Astrocyte (in vitro differentiated cells and primary cell): ENCODE data around the gene SPRY2. TPM values are rescaled to one million over a fixed set of nuclear protein-coding genes. Genes with fewer than 3 reads are reported as not detected.

Source experiments
- DNase-seq: peaks from one replicate; pipeline ENCODE4 v3.0.0-alpha.2; 2010; ENCODE audit warnings: low read depth
- FAIRE-seq: peaks from 2 replicates; lab custom pipeline; 2011; peaks lifted over from hg19 to GRCh38; lab: Jason Lieb, UNC
- H2AFZ ChIP-seq: 2 replicates; pipeline ENCODE4 v1.6.0; 2012; ENCODE audit warnings: low read depth, low read length, inconsistent platforms
- H3K27ac ChIP-seq: 2 replicates; pipeline ENCODE4 v1.5.1; 2011; ENCODE audit warnings: low read depth, low read length, inconsistent platforms
- H3K27me3 ChIP-seq: 2 replicates; pipeline ENCODE4 v1.6.0; 2011; ENCODE audit warnings: low read length, inconsistent platforms; ENCODE audit not compliant: insufficient read depth
- H3K36me3 ChIP-seq: 2 replicates; pipeline ENCODE4 v1.5.1; 2011; ENCODE audit warnings: low read length, inconsistent platforms; ENCODE audit not compliant: insufficient read depth
- H3K4me1 ChIP-seq: 2 replicates; pipeline ENCODE4 v1.5.1; 2011; ENCODE audit warnings: low read length, inconsistent platforms; ENCODE audit not compliant: insufficient read depth
- H3K4me2 ChIP-seq: 2 replicates; pipeline ENCODE4 v1.6.0; 2012; ENCODE audit warnings: low read length, inconsistent platforms
- H3K4me3 ChIP-seq: 2 replicates; pipeline ENCODE4 v1.5.1; 2011; ENCODE audit warnings: low read depth, mild to moderate bottlenecking, low read length, inconsistent platforms; ENCODE audit not compliant: insufficient read depth
- H3K79me2 ChIP-seq: 2 replicates; pipeline ENCODE4 v1.6.0; 2012; ENCODE audit warnings: mild to moderate bottlenecking, low read length, inconsistent platforms; ENCODE audit not compliant: insufficient read depth
- H3K9ac ChIP-seq: 2 replicates; pipeline ENCODE4 v1.6.0; 2012; ENCODE audit warnings: mild to moderate bottlenecking, low read length, inconsistent platforms
- H3K9me3 ChIP-seq: 2 replicates; pipeline ENCODE4 v1.5.1; 2012; ENCODE audit warnings: low read depth, mild to moderate bottlenecking, low read length, inconsistent platforms; ENCODE audit not compliant: insufficient read depth
- H4K20me1 ChIP-seq: 2 replicates; pipeline ENCODE4 v1.6.0; 2012; ENCODE audit warnings: low read length, inconsistent platforms; ENCODE audit not compliant: insufficient read depth
- H3K27ac Mint-ChIP-seq: one replicate; pipeline ENCODE4 v1.8.0; 2021; ENCODE audit warnings: mild to moderate bottlenecking, mixed read lengths; ENCODE audit not compliant: unreplicated experiment
- H3K27me3 Mint-ChIP-seq: one replicate; pipeline ENCODE4 v1.8.0; 2021; ENCODE audit warnings: low read depth, mixed read lengths; ENCODE audit not compliant: unreplicated experiment
- H3K36me3 Mint-ChIP-seq: one replicate; pipeline ENCODE4 v1.8.0; 2021; ENCODE audit warnings: low read depth, mixed read lengths; ENCODE audit not compliant: unreplicated experiment
- H3K4me1 Mint-ChIP-seq: one replicate; pipeline ENCODE4 v1.8.0; 2021; ENCODE audit warnings: low read depth, mixed read lengths; ENCODE audit not compliant: unreplicated experiment
- H3K4me3 Mint-ChIP-seq: one replicate; pipeline ENCODE4 v1.8.0; 2021; ENCODE audit warnings: mild to moderate bottlenecking, moderate library complexity, mixed read lengths; ENCODE audit not compliant: unreplicated experiment
- H3K9me3 Mint-ChIP-seq: one replicate; pipeline ENCODE4 v1.8.0; 2021; ENCODE audit warnings: mild to moderate bottlenecking, mixed read lengths; ENCODE audit not compliant: unreplicated experiment
- CTCF ChIP-seq: IDR thresholded peaks from 2 replicates; pipeline ENCODE4 v1.5.1; 2011; ENCODE audit warnings: low read depth, mild to moderate bottlenecking, inconsistent platforms, low read length, moderate library complexity; ENCODE audit not compliant: insufficient read depth
- EZH2 ChIP-seq: IDR thresholded peaks from 2 replicates; pipeline ENCODE4 v1.6.1; 2012; ENCODE audit warnings: mild to moderate bottlenecking, low read length, inconsistent platforms; ENCODE audit not compliant: insufficient read depth
- total RNA-seq: library from RNA; stranded (reverse); gene quantifications from 2 replicates; pipeline ENCODE4 v1.2.1, GENCODE V29; 2021

Gene SPRY2
- total RNA-seq, 1 donor from 2014 or later = 57.7 TPM

- Histone ChIP-seq H3K27ac (no peak overlapping the region), H3K9ac (no peak overlapping the region), H3K27me3 (no peaks in the 10 kb centered on the region), H3K36me3 (no peaks in the 10 kb centered on the region), H3K79me2 (no peaks in the 10 kb centered on the region), H3K4me3 (no peak overlapping the region), H4K20me1 (no peaks in the 10 kb centered on the region), H2AFZ (no peak overlapping the region), H3K4me2 (no peak overlapping the region), H3K9me3 (no peaks in the 10 kb centered on the region), H3K4me1 (no peaks in the 10 kb centered on the region)
- H3K4me3 Mint-ChIP-seq = no peak overlapping the region
- TF ChIP-seq EZH2 (no peak), CTCF (no peak)
- DNase-seq (no peak), FAIRE-seq (no peak)
- peaks cover 2% of the 10 kb centered on the region for H3K9me3 Mint-ChIP-seq
- no peaks in the 10 kb centered on the region for H3K27me3 Mint-ChIP-seq
- peaks cover 2% of the 10 kb centered on the region for H3K4me1 Mint-ChIP-seq
- H3K27ac Mint-ChIP-seq = no peak overlapping the region
- H3K36me3 Mint-ChIP-seq = no peaks in the 10 kb centered on the region
Measured at GRCh38 chr13:80386002-80386401, 45.1 kb upstream of the SPRY2 start.

GRCh38 chr13:80382576-80382975 lies 41.6 kb upstream of the SPRY2 start:
- no peaks in the 10 kb centered on the region for H3K79me2 ChIP-seq
- DNase-seq (no peak), FAIRE-seq (no peak)
- H3K27ac Mint-ChIP-seq = no peak overlapping the region
- no peaks in the 10 kb centered on the region for H3K9me3 Mint-ChIP-seq
- no peaks in the 10 kb centered on the region for H3K36me3 ChIP-seq
- H3K4me1 Mint-ChIP-seq = peaks cover 5% of the 10 kb centered on the region
- H3K9me3 ChIP-seq = no peaks in the 10 kb centered on the region
- H3K9ac ChIP-seq = no peak overlapping the region
- H3K27me3 Mint-ChIP-seq = no peaks in the 10 kb centered on the region
- no peak overlapping the region for H3K4me3 Mint-ChIP-seq
- no peak overlapping the region for H3K4me3 ChIP-seq
- TF ChIP-seq EZH2 = no peak
- no peak overlapping the region for H3K27ac ChIP-seq
- no peaks in the 10 kb centered on the region for H4K20me1 ChIP-seq
- no peaks in the 10 kb centered on the region for H3K27me3 ChIP-seq
- H3K4me1 ChIP-seq = peaks cover 4% of the 10 kb centered on the region
- H3K4me2 ChIP-seq = no peak overlapping the region
- no peak overlapping the region for H2AFZ ChIP-seq
- H3K36me3 Mint-ChIP-seq = no peaks in the 10 kb centered on the region

- Histone ChIP-seq H3K4me1 (peaks cover 4% of the 10 kb centered on the region), H3K9ac (no peak overlapping the region), H3K27me3 (no peaks in the 10 kb centered on the region), H3K36me3 (no peaks in the 10 kb centered on the region), H3K4me3 (no peak overlapping the region), H3K27ac (no peak overlapping the region), H2AFZ (no peak overlapping the region), H3K9me3 (no peaks in the 10 kb centered on the region), H3K79me2 (no peaks in the 10 kb centered on the region), H3K4me2 (peak overlapping the region; percentile 1), H4K20me1 (no peaks in the 10 kb centered on the region)
- H3K27me3 Mint-ChIP-seq = no peaks in the 10 kb centered on the region
- DNase-seq (peak; percentile 48), FAIRE-seq (peak; percentile 9)
- no peaks in the 10 kb centered on the region for H3K36me3 Mint-ChIP-seq
- peaks cover 9% of the 10 kb centered on the region for H3K4me1 Mint-ChIP-seq
- no peak overlapping the region for H3K27ac Mint-ChIP-seq
- peaks cover 2% of the 10 kb centered on the region for H3K9me3 Mint-ChIP-seq
- TF ChIP-seq EZH2 (no peak), CTCF (no peak)
- no peak overlapping the region for H3K4me3 Mint-ChIP-seq
Measured at GRCh38 chr13:80379245-80379644, 38.3 kb upstream of the SPRY2 start.
